HG02970 (cell line): ENCODE measurements around the gene PDCD11.

ENCODE experiments used
- ATAC-seq: cut with Tn5 transposase; IDR thresholded peaks from one replicate; pipeline ENCODE4 v1.9.1; 2021; ENCODE audit warnings: mild to moderate bottlenecking, moderate library complexity, moderate number of reproducible peaks; ENCODE audit not compliant: unreplicated experiment, low FRiP score

Gene PDCD11

DNA sequence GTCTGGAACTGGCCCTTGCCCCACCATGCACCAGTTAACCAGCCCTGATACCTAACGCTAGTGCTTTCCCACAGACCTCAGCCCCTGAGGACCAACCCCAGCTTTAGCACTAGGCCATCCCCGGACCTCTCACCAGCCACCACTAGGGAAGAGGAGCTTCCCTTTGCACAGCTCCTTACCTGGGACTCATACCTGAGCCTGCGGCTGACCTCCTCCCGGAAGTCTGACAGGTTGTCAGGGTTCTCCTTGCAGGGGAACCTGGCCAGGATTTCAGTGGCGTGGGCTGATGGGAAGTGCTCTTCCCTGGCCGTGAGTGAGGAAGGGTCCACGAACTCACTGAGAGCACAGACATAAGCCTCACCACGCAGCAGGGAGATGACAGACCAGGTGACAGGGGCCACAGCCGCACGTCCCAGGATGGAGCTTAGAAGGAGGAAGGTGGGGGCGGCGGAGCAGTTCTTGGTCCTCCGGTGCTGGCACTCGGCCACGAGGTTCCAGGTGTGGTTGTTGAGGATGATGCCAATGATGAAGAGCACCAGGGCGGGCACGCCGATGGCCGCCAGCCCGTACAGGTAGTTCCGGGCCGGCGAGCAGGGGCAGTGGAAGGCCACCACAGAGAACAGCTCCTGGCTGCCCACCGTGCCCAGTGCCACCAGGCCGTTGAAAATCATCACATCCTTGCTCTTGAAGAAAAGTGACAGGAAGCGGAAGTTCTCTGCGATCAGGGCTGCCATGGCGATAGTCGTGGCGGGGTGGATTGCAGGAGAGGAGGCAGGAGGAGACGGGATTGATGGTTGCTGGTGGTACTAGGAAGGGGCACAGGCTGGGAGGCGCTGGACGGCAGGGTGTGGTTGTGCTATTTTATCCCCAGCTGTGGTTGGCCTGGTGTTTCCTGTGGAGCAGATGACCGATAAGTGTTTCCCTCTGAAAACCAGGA, 53.0 kb downstream of the PDCD11 start:
- ATAC-seq, result no peak

- ATAC-seq, result no peak
These were observed 53.8 kb downstream of the PDCD11 start for GRCh38 chr10:103450201-103450695.

DNA sequence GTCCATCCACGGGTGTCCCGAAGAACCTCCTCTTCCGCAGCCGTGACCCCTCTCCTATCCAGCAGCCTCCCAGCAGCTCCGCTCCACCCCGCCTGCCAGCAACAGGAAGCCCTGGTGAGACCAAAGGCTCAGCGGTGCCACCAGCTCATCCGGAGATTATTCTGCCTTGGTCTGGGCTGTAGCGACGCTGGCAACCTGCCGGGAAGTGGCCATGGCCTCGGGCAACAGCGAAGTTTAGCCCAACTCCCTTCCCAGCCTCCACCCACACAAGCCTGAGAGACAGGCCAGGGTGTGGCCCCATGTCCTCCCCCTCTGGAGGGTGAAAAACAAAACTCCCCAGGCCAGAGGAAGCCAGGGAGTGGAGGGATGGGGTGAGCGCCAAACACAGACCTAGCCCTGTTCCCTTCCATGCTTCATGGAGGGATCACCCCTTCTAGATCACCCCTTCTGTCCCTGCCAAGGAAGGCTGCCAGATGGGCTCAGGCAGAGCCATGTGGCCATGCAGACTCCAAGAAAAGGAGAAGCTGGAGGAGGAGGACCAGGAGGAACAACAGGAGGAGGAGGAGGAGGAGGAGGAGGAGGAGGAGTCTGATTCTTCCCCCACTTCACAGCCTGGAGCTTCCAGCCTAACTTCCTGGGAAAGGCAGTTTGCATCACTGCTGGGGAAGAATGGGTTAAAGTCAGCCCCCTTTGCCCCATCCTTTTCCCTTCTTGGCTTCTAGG, 54.8 kb downstream of the PDCD11 start:
- no peak for ATAC-seq

DNA sequence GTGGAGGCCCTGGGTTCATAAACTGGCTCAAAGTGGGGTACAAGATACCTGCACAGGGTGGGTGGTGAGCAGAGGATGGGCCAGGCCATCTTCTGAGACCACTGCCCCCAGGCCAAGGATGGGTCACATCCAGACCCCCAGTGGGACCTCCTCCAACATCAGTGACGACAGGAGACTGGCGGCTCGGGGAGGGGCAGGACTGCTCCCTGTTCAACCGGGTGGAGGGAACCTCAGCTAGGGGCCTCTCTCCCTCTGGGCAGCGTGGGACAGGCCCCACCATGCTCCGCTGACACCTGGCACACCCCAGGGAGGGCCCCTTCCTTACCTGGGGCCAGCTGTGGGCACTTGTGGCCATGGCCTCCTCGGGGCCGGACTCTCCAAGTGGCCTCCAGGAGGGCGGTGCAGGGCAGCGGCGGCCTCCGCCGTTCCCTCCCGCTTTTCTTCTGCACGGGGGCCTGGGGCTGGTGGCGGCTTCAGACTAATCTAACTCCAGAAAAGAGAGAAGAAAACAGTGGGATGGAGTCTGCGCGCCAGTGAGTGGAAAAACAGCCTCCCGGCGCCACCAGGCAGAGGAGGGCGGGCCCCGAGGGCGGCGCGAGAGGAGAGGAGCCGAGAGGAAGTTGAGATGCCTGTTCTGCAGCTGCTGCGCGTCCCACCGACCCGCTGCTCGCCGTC, 55.5 kb downstream of the PDCD11 start, which contains the start of gene CALHM2:
TSS of gene CALHM2 (minus strand) at position 540 of the 675 bp plus-strand sequence. CDS start 2,429 bp downstream, outside the sequence.
- peak; percentile 61 for ATAC-seq

- no peak for ATAC-seq
These were observed 56.2 kb downstream of the PDCD11 start for GRCh38 chr10:103452506-103453230.

DNA sequence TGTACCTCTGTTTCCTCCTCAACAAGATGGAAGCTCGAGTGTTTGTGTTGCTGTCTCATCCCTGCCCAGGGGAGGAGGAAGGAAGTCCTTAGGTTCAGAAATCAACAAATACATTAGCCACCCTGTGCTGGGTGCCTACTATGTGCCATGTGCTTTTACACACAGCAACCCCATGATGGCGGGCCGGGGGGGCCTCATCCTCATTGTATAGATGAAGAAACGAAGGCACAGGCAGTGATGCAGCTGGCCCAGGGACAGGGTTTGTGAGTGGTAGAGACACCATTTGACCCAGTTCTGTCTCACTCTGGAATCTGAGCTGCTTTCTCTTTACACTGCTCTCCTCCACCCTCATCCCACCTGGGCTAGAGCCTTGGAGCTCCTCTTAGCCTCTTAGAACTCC, 57.6 kb downstream of the PDCD11 start:
- ATAC-seq, result no peak

- no peak for ATAC-seq
These were observed 58.8 kb downstream of the PDCD11 start for GRCh38 chr10:103455235-103455634.

GRCh38 chr10:103456074-103456660, 59.7 kb downstream of the PDCD11 start:
- ATAC-seq, result no peak

GRCh38 chr10:103457176-103457712, 60.8 kb downstream of the PDCD11 start:
- no peak for ATAC-seq

- no peak for ATAC-seq
These were observed 61.6 kb downstream of the PDCD11 start for GRCh38 chr10:103457896-103458583.

DNA sequence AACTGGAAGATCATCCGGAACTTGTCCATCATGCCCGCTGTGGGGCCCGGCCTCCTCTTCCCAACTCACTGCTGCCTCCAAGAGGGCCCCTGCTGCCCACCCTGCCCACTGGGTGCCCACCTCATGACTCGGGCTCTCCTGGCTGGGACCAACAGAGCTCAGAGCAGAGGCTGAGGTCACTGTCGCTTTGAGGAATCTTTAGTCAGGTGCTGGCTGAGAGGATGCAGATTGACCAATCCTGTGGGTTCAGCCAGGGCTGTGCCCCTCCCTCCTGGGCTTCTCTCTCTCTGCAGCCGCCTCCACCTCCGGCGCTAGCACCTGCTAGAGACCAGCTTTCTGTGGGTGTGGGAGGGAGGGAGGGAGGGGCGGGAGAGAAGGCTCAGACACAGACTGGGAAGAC, 62.3 kb downstream of the PDCD11 start, which contains the start of gene CALHM1:
TSS of gene CALHM1 (minus strand) at position 181 of the 400 bp plus-strand sequence. CDS start at position 32, 149 bp downstream.
- ATAC-seq, result no peak

GRCh38 chr10:103459615-103460014, 63.2 kb downstream of the PDCD11 start:
- no peak for ATAC-seq

DNA sequence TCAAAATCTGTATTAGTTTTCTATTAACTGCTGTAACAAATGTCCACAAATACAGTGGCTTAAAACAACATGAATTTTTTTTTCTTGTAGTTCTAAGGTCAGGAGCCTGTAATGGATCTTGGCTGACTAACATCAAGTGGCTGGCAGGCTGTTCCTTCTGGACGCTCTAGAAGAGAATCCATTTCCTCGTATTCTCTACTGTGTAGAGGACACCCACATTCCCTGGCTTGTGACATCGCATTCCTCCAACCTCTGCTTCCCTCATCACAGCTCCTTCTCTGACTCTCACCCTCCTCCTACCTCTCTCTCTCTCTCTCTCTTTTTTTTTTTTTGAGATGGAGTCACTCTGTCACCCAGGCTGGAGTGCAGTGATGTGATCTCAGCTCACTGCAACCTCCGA, 67.1 kb downstream of the PDCD11 start:
- no peak for ATAC-seq

- no peak for ATAC-seq
These were observed 69.2 kb downstream of the PDCD11 start for GRCh38 chr10:103465411-103466179.

DNA sequence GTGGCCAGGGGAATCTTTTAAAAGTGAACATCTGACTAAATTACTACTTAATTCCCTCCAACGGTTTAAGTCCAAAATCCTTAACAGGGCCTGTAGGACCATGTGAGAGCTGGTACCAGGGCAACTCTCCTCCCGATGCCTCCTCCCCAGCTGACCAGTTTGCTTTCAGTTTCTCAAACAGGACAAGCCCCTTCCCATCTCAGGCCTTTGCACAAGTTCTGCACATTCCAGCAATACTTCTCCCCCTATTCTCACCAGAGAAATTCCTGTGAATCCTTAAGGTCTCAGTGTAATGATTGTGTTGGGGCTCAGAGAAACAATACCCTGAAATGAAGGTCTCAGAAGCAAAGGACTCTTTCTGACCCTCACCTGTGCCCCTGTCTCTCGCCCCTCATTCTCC, 70.3 kb downstream of the PDCD11 start:
- ATAC-seq, result no peak

GRCh38 chr10:103467406-103467805, 71.0 kb downstream of the PDCD11 start:
- ATAC-seq, result no peak

DNA sequence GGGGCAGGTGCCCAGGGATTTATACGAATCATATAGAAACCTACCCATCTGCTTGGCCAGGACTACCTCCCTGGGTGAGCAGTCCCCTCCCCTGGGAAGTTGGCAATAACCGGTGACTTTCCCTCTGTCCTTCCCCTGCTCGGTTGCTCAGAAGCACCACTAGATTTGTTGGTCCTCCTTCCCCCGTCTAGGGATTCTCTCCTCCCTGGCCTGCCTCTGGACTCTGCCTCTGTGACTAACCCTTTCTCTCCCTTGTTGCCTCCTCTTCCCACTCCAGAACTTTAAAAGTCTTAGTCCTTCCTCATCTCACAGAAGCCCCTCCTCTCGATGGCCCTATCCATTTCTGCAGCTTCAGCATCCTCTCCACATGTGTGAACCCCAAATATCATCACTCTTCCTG, 72.8 kb downstream of the PDCD11 start:
- no peak for ATAC-seq
